GM12891 (cell line): ENCODE data around the gene FMO3.

Source experiments
- PAX5 ChIP-seq: IDR thresholded peaks from 2 replicates; pipeline ENCODE4 v1.6.1; 2011; ENCODE audit warnings: low read length, moderate library complexity, mild to moderate bottlenecking; ENCODE audit not compliant: insufficient read depth, severe bottlenecking
- POLR2A ChIP-seq: IDR thresholded peaks from 2 replicates; pipeline ENCODE4 v1.6.1; 2011; ENCODE audit warnings: low read depth, low read length, control low read depth
- POLR2AphosphoS5 ChIP-seq: IDR thresholded peaks from 2 replicates; pipeline ENCODE4 v1.6.1; 2011; ENCODE audit warnings: low read depth, low read length, control low read depth
- POU2F2 ChIP-seq: IDR thresholded peaks from 2 replicates; pipeline ENCODE4 v1.6.1; 2011; ENCODE audit warnings: low read depth, mild to moderate bottlenecking, control low read depth, low read length, moderate library complexity
- SPI1 ChIP-seq: IDR thresholded peaks from 2 replicates; pipeline ENCODE4 v1.6.1; 2011; ENCODE audit warnings: low read depth, low read length, control low read depth
- TAF1 ChIP-seq: IDR thresholded peaks from 2 replicates; pipeline ENCODE4 v1.6.1; 2011; ENCODE audit warnings: low read depth, low read length, control low read depth

- TF ChIP-seq POLR2A: no peak
- no peak for TF ChIP-seq SPI1
- TF ChIP-seq TAF1: no peak
- no peak for TF ChIP-seq POLR2AphosphoS5
- TF ChIP-seq POU2F2: no peak
- TF ChIP-seq PAX5: no peak
These were observed 20.1 kb downstream of the FMO3 start for GRCh38 chr1:171110621-171111326.
